ENCODE measurements around the gene ACTRT3.
A peak's percentile ranks its signal among the peaks of the same experiment; 100 is the strongest.

The ACTRT3 gene

GRCh38 chr3:169769287-169770181 lies at the start of gene ACTRT3:
TSS of gene ACTRT3 (minus strand) at chr3:169769561. CDS start at chr3:169769520, 41 bp downstream.
- peak; percentile 53 for DNase-seq (ENCODE audit: low read depth)

DNA sequence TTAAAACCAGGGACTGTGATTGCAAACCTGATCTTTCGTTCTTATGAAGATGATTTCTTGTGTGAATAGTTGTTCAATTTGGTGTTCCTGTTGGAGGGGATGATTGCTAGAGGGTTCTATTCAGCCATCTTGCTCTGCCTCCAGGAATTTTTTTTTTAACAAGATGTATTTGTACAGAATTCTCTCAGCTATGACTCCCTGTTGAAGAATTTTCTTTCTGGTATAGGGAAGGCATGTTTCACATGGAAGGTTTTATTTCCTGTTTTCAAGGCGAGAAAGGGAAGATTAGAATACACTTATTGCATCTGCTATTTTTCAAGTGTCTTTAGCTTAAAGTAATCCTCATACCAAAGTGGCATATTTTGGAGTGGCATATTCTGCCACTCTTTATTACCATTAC lies 49.0 kb upstream of the ACTRT3 start:
- DNase-seq (ENCODE audit: low read depth) = no peak

- DNase-seq (ENCODE audit: low read depth) = no peak
Observed at GRCh38 chr3:169815590-169816150, 46.3 kb upstream of the ACTRT3 start.

DNA sequence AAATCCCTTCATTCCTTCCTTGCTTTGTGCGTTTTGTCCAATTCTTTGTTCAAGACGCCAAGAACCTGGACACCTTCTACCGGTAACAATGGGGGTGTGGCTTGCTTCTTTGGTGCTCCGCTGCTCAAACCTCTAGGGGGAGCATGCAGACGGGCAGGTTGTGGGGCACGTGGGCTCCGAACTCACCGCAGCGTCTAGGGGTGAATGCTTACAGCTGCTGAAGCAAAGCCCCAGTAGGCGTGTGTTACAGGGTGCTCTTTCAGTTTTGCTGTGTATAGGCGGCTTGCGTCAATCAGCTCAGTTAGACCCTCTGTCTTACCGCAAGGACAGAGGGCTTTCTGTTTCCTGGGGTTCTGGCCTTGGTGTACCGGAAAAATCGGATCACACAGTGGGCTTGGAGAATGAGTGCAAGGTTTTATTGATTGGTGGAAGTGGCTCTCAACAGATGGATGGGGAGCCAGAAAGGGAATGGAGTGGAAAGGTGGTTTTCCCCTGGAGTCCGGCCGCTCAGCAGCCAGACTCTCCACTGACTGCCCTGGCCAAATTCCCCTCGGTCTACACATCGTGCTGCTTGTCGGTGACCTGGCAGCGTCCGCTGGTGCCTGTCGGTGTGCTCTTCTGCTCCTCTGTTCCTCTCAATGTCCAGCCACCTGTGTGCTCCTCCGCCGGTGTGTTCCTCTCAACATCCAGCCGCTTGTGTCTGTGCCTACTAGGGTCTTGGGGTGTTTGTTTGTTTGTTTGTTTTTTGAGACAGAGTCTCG lies 44.6 kb upstream of the ACTRT3 start:
- DNase-seq (ENCODE audit: low read depth) = peak; percentile 64

DNA sequence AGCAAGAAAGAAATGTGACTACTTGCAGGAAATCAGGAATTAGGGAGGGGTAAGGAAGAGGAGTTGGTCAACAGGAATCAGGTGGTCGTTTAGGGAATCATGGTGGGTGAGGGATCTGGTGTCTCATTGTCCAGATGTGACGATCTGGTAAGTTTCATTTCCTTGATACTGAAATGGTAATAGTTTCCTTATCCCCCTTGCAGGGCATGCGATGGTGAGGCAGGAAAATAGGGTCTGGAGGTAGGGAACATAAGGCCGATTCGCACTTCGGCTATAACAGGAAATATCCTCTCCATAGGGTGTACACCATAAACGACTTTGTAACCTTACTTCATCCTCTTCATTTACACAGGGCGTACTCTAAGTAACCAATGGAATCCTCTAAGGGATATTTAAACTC lies 43.9 kb upstream of the ACTRT3 start:
- no peak for DNase-seq (ENCODE audit: low read depth)

- DNase-seq (ENCODE audit: low read depth) = peak; percentile 62
Observed at GRCh38 chr3:169812332-169813235, 43.2 kb upstream of the ACTRT3 start, which contains the start of the genes LRRC34 and LRRIQ4. TSS of gene LRRC34 (minus strand) at chr3:169812904. CDS start at chr3:169812548, 356 bp downstream. TSS of gene LRRIQ4 (plus strand) at chr3:169812870. CDS start at chr3:169821922, 9,052 bp downstream.

DNA sequence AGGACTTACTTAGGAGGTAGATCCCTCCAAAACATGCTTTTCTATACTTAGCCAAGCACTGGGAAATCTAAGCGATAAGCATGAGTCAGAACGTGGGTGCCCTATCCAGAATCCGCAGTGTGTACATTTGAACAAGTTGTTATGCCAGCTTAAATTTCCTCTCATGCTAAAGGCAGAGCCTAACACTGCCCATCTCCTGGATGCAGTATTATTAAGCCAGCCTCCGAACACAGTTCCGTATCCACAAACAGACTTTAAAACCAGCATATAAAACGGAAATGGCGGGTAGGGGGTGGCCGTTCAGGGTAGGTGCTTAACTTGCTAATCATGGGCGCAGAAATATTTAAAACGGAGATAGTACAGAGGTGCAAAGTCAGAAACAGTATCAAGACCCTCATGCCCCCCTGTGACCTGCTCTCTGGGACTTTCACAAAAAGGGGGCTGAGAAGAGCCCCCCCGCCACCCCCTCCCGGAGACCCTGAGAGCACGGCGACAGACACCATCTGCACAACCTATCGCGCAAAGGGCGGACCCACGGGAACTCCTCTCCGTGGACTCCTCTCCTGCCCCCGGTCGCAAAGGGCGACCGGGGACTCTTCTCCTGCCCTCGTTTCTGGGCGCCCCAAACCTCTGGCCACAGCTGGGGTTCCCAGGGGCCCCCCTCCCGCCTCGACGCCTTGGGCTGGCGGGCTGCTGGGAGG lies 42.4 kb upstream of the ACTRT3 start:
- DNase-seq (ENCODE audit: low read depth) = no peak

DNA sequence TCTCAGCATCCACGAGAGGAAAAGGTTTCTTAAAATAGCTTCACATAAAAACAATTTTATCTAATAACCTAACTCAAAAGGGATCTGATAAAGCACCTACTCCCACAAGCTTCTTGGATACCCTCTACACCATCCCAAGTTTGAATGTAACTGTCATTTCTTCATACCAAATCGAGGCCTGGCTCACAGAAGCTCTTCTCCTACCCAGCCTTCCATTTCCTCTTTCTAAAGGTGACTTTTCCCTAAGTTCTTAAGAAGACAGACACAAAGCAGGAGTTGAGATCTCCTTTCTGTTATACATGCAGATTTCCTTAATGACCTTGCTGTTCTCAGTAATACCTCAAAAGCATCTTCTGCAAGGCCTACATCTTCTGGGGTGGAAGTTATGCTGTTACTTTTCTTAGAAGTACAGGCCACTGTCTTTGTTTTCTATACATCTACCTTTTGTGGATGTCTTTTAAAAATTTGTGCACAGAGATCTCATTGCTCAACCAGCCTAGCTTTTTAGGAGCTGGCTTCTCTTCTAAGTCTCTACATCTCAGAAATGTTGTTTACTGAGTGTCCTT lies 40.0 kb upstream of the ACTRT3 start:
- no peak for DNase-seq (ENCODE audit: low read depth)

- no peak for DNase-seq (ENCODE audit: low read depth)
Observed at GRCh38 chr3:169804681-169805080, 35.3 kb upstream of the ACTRT3 start.

DNA sequence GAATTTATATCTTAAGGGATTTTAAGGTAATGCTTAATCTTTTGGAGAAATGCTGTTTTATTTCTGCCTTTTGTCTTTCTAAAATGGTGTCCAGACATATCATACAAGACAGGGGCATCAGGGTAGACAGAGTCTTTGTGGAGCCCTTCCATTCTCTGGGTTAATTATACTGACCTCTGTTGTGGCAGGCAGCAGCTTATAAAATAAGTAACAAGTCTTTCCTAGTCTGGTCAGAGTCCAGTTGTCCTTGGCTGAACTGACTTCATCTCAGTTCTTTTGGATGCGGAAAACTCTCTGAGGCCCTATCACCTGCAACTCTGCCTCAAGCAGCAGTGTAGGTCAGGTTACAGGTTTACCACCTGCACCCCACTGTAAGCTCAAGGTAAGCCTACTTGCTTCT lies 23.0 kb upstream of the ACTRT3 start:
- no peak for DNase-seq (ENCODE audit: low read depth)

DNA sequence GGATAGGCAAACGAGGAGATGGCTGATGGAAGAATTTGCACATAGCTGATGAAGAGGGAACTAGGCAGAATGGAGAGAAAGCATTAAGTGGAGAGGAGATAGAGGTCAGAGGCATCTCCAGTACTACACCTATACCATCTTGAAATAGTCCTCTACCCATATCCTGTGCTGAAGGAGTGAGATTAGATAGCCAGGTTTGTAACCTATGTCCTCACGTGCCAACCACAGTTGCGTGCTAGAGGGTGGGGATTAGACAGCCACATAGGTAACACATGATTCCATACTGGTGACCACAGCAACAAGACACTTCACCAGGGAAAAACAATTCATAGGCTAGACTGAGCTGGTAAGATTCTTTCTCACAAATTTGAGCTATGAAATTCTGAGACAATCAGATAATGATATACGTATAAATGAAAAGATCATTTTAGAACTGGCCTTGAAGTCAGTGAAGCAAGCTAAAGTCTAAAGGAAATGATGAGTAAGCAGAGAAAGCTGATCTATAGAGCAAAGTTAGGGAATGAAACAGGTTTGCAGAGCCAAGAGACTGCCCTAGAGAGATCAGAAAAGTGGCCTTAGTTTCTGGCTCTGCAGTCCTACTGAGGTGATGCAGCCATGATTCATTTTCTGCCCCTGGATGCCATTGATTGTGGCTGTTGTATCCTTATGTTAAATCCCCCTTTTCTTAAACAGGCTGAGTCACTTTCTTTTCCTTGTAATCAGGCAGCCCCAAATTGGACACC lies 21.5 kb upstream of the ACTRT3 start:
- no peak for DNase-seq (ENCODE audit: low read depth)

GRCh38 chr3:169790219-169790618 lies 20.9 kb upstream of the ACTRT3 start:
- no peak for DNase-seq (ENCODE audit: low read depth)

DNA sequence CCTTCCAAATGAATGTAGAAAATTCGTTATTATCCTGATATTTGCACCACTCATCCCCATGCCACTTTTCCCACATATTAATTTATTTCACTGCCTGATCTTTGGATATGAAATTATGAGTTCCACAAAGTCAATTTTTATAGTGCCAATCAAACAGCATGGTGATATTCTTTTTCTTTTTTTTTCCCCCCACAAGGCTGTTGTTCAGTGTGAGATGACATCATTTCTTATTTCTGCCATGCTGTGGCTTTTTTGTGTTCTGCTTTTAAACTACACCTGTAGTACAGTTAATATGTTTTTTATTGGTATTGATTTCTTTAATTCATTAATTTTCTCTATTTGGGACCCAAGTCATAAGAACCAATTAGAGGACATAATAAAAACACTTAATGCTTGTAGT lies 18.4 kb upstream of the ACTRT3 start:
- DNase-seq (ENCODE audit: low read depth) = no peak

GRCh38 chr3:169787120-169787519 lies 17.8 kb upstream of the ACTRT3 start:
- DNase-seq (ENCODE audit: low read depth) = no peak

GRCh38 chr3:169781209-169781855 lies 12.0 kb upstream of the ACTRT3 start:
- no peak for DNase-seq (ENCODE audit: low read depth)

DNA sequence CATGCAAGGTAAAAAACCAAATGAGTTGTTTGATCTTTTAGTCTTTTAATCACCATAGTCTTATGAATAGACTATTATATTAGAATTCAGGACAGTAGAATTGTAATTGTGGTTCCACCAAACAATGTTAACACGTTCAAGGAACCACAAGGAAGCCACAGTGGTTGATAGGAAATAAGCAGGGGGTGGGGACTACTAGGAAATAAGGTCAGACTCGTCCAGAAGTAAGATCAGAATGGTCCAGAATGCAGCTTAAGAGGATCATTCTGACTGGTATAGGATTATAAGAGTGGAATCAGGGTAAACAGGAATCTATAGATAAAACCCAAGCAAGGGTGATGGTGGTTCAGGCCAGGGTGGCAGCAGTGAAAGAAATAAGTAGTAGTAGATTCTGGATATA lies 11.4 kb upstream of the ACTRT3 start:
- no peak for DNase-seq (ENCODE audit: low read depth)

DNA sequence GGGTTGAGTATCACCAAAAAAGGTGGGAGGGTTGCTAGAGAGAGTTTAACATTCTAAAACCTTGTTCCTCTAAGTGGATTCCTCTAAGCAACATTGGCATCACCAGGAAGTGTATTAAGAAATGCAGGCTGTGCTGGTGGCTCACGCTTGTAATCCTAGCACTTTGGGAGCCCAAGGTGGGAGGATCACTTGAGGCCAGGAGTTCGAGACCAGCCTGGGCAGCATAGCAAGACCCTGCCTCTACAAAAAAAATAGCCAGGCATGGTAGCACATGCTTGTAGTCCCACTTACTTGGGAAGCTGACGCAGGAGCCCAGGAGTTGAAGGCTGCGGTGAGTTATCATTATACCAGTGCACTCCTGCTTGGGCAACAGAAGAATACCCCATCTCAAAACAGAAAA lies 8.5 kb upstream of the ACTRT3 start:
- no peak for DNase-seq (ENCODE audit: low read depth)

DNA sequence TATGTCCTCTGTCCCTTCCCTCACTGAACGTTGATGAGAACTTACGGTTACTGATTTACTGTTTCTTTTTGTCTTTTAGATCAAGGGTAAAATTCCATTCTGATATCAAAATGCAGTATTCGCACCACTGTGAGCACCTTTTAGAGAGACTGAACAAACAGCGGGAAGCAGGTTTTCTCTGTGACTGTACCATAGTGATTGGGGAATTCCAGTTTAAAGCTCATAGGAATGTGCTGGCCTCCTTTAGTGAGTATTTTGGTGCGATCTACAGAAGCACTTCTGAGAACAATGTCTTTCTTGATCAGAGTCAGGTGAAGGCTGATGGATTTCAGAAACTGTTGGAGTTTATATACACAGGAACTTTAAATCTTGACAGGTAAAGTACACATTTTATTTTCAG lies 4.8 kb upstream of the ACTRT3 start:
- no peak for DNase-seq (ENCODE audit: low read depth)
